Measurements from ENCODE around the gene RSAD1.

- no peak for TF ChIP-seq CTCF (IDR thresholded peaks at IDR 0.05; ENCODE audit: borderline replicate concordance, extremely low read depth, low read length, poor library complexity, severe bottlenecking)
- no peak for TF ChIP-seq EZH2 (IDR thresholded peaks at IDR 0.05; ENCODE audit: borderline replicate concordance, low read depth, low read length, severe bottlenecking)
Measured at GRCh38 chr17:50491505-50491904, 12.8 kb downstream of the RSAD1 start.
